Urinary bladder (tissue), 4 donors: ENCODE measurements around the gene TMEM151A. TPM values are rescaled to one million over a fixed set of nuclear protein-coding genes. Genes with fewer than 3 reads are reported as not detected.

Experiments used
- DNase-seq: peaks from one replicate; pipeline ENCODE4 v3.0.0-alpha.2; 2015; ENCODE audit errors: extremely low spot score
- H3K27ac ChIP-seq: one replicate; pipeline ENCODE4 v1.5.1; 2013; ENCODE audit warnings: low read depth, mild to moderate bottlenecking, moderate library complexity
- H3K36me3 ChIP-seq: one replicate; pipeline ENCODE4 v1.6.1; 2013; ENCODE audit warnings: mild to moderate bottlenecking, moderate library complexity; ENCODE audit not compliant: insufficient read depth
- H3K4me1 ChIP-seq: one replicate; pipeline ENCODE4 v1.6.1; 2013; ENCODE audit warnings: mild to moderate bottlenecking, moderate library complexity; ENCODE audit not compliant: insufficient read depth
- H3K4me3 ChIP-seq: one replicate; pipeline ENCODE4 v1.5.1; 2013; ENCODE audit warnings: low read depth, low read length
- WGBS: extraction: QIAGEN DNeasy Blood & Tissue Kit; methylation state at CpG from one replicate; pipeline ENCODE4 v1.1.7; 2013; 5-methylcytosine and 5-hydroxymethylcytosine counted together
- polyA plus RNA-seq: library from polyadenylated mRNA; stranded (reverse); fragments of 200-250 nt; gene quantifications from one replicate; pipeline ENCODE4 v1.2.3, GENCODE V29; 2013
- total RNA-seq: library from RNA; depleted of rRNA; stranded (reverse); fragments of >200 nt; gene quantifications from one replicate; pipeline ENCODE4 v1.2.3, GENCODE V29; 2014
- donor health status: healthy with polysubstance abuse.
- donor health status: healthy.

Gene TMEM151A
- total and polyA plus RNA-seq, 2 donors = 0.15 to 0.32 TPM

- WGBS = 90% methylated on average over 28 of the region's 28 CpGs
These were observed 49.2 kb downstream of the TMEM151A start for GRCh38 chr11:66340596-66341501.

GRCh38 chr11:66341502-66342126 is 49.9 kb downstream of the TMEM151A start:
- Histone ChIP-seq H3K27ac (no peak overlapping the region), H3K4me3 (no peak overlapping the region), H3K4me1 (peaks cover 1% of the 10 kb centered on the region), H3K36me3 (peaks cover 3% of the 10 kb centered on the region)
- no peak for DNase-seq
- 94% methylated on average over 21 of the region's 21 CpGs for WGBS

More at GRCh38 chr11:66340596-66341501, 49.2 kb downstream of the TMEM151A start:
- no peak overlapping the region for H3K27ac ChIP-seq
- DNase-seq = no peak
- peaks cover 3% of the 10 kb centered on the region for H3K36me3 ChIP-seq
- H3K4me3 ChIP-seq = no peak overlapping the region
- no peaks in the 10 kb centered on the region for H3K4me1 ChIP-seq

- H3K4me3 ChIP-seq = no peak overlapping the region
- WGBS = 87% methylated on average over 8 of the region's 8 CpGs
- peaks cover 3% of the 10 kb centered on the region for H3K36me3 ChIP-seq
- H3K27ac ChIP-seq = no peak overlapping the region
- H3K4me1 ChIP-seq = peaks cover 1% of the 10 kb centered on the region
- DNase-seq = no peak
These were observed 51.5 kb downstream of the TMEM151A start for GRCh38 chr11:66343176-66343575.

- under 1% methylated on average over 59 of the region's 59 CpGs for WGBS
- peak within 1 kb of the TSS; percentile 69 for H3K27ac ChIP-seq
- H3K36me3 ChIP-seq = peaks cover 3% of the 10 kb centered on the region
- H3K4me1 ChIP-seq = peaks cover 1% of the 10 kb centered on the region
- DNase-seq = peak; percentile 88
- H3K4me3 ChIP-seq = peak within 1 kb of the TSS; percentile 88
These were observed 53.0 kb downstream of the TMEM151A start, which contains the start of gene BRMS1 for GRCh38 chr11:66344550-66345315. Gene BRMS1, minus strand, starts transcription at chr11:66345104. Its CDS starts 2,870 bp downstream, at chr11:66342234.

- Histone ChIP-seq H3K36me3 (peaks cover 3% of the 10 kb centered on the region), H3K27ac (peak overlapping the region; percentile 30), H3K4me1 (peaks cover 1% of the 10 kb centered on the region), H3K4me3 (peak overlapping the region; percentile 88)
- WGBS = 5% methylated on average over 7 of the region's 7 CpGs
- DNase-seq = no peak
These were observed 53.6 kb downstream of the TMEM151A start for GRCh38 chr11:66345316-66345649.

Other genes with a start within 250 kb of the TMEM151A start
- 0.42 TPM for gene GAL3ST3, start 242.7 kb upstream of the TMEM151A start, total RNA-seq
- not detected for gene GAL3ST3, start 242.7 kb upstream of the TMEM151A start, polyA plus RNA-seq
- gene SF3B2, start 239.5 kb upstream of the TMEM151A start, total RNA-seq = 77.2 TPM
- gene SF3B2, start 239.5 kb upstream of the TMEM151A start, polyA plus RNA-seq = 142 TPM
- 42.3 TPM for gene PACS1, start 221.6 kb upstream of the TMEM151A start, total RNA-seq
- gene PACS1, start 221.6 kb upstream of the TMEM151A start, polyA plus RNA-seq = 41.3 TPM
- gene KLC2, start 34.2 kb upstream of the TMEM151A start, total RNA-seq = 9.5 TPM
- 39.2 TPM for gene KLC2, start 34.2 kb upstream of the TMEM151A start, polyA plus RNA-seq
- 34.3 TPM for gene RAB1B, start 23.3 kb upstream of the TMEM151A start, total RNA-seq
- gene RAB1B, start 23.3 kb upstream of the TMEM151A start, polyA plus RNA-seq = 190 TPM
- gene CNIH2, start 13.7 kb upstream of the TMEM151A start, total RNA-seq = 1.1 TPM
- 0.24 TPM for gene CNIH2, start 13.7 kb upstream of the TMEM151A start, polyA plus RNA-seq
- 62.0 TPM for gene YIF1A, start 2.8 kb upstream of the TMEM151A start, total RNA-seq
- 84.7 TPM for gene YIF1A, start 2.8 kb upstream of the TMEM151A start, polyA plus RNA-seq
- 28.7 TPM for gene CD248, start 25.1 kb downstream of the TMEM151A start, total RNA-seq
- gene CD248, start 25.1 kb downstream of the TMEM151A start, polyA plus RNA-seq = 66.5 TPM
- gene RIN1, start 44.5 kb downstream of the TMEM151A start, total RNA-seq = 2.9 TPM
- gene RIN1, start 44.5 kb downstream of the TMEM151A start, polyA plus RNA-seq = 8.4 TPM
- 13.6 TPM for gene BRMS1, start 53.2 kb downstream of the TMEM151A start, total RNA-seq
- 37.3 TPM for gene BRMS1, start 53.2 kb downstream of the TMEM151A start, polyA plus RNA-seq
- 22.8 TPM for gene B4GAT1, start 55.7 kb downstream of the TMEM151A start, total RNA-seq
- gene B4GAT1, start 55.7 kb downstream of the TMEM151A start, polyA plus RNA-seq = 50.4 TPM
- 1.1 TPM for gene SLC29A2, start 79.9 kb downstream of the TMEM151A start, total RNA-seq
- gene SLC29A2, start 79.9 kb downstream of the TMEM151A start, polyA plus RNA-seq = 2.1 TPM
- 1.6 TPM for gene NPAS4, start 129.1 kb downstream of the TMEM151A start, total RNA-seq
- 2.4 TPM for gene NPAS4, start 129.1 kb downstream of the TMEM151A start, polyA plus RNA-seq
- gene MRPL11, start 147.0 kb downstream of the TMEM151A start, total RNA-seq = 32.9 TPM
- gene MRPL11, start 147.0 kb downstream of the TMEM151A start, polyA plus RNA-seq = 54.9 TPM
- gene PELI3, start 175.0 kb downstream of the TMEM151A start, total RNA-seq = 7.6 TPM
- 22.5 TPM for gene PELI3, start 175.0 kb downstream of the TMEM151A start, polyA plus RNA-seq
- gene DPP3, start 188.5 kb downstream of the TMEM151A start, total RNA-seq = 16.9 TPM
- 26.8 TPM for gene DPP3, start 188.5 kb downstream of the TMEM151A start, polyA plus RNA-seq
- gene BBS1, start 218.7 kb downstream of the TMEM151A start, total RNA-seq = 40.4 TPM
- 33.3 TPM for gene BBS1, start 218.7 kb downstream of the TMEM151A start, polyA plus RNA-seq